OCI-M2 (cell line): Measurements from ENCODE around the gene GMCL1.
"Not testable (repeated sequence)": the region's sequence is repeated elsewhere in the genome, so short reads cannot be mapped to it uniquely, and the experiment has no call there.

Source experiments
- DNase-seq: peaks from one replicate; lab custom pipeline; 2025; ENCODE audit not compliant: unreplicated experiment; lab: John Stamatoyannopoulos, UW

Gene GMCL1

GRCh38 chr2:69805887-69806286 is 23.6 kb upstream of the GMCL1 start:
- no peak for DNase-seq

- no peak for DNase-seq
Observed at GRCh38 chr2:69807821-69808540, 21.5 kb upstream of the GMCL1 start.

- no peak for DNase-seq
Observed at GRCh38 chr2:69810550-69810949, 18.9 kb upstream of the GMCL1 start.

GRCh38 chr2:69811018-69811417 is 18.4 kb upstream of the GMCL1 start:
- DNase-seq = no peak

GRCh38 chr2:69811591-69811990 is 17.9 kb upstream of the GMCL1 start:
- no peak for DNase-seq

GRCh38 chr2:69815717-69816116 is 13.7 kb upstream of the GMCL1 start:
- no peak for DNase-seq

- DNase-seq = peak; percentile 45
Observed at GRCh38 chr2:69816923-69817542, 12.4 kb upstream of the GMCL1 start.

GRCh38 chr2:69817729-69818501 is 11.5 kb upstream of the GMCL1 start:
- DNase-seq = peak; percentile 37

- DNase-seq = no peak
Observed at GRCh38 chr2:69827796-69828540, 1.5 kb upstream of the GMCL1 start.

GRCh38 chr2:69828938-69829255 is 563 bp upstream of the GMCL1 start:
- DNase-seq = no peak

- no peak for DNase-seq
Observed at GRCh38 chr2:69830045-69830905, 815 bp downstream of the GMCL1 start.

- not testable (repeated sequence) for DNase-seq
Observed at GRCh38 chr2:69830906-69831241, 1.4 kb downstream of the GMCL1 start.

GRCh38 chr2:69831354-69831905 is 2.0 kb downstream of the GMCL1 start:
- no peak for DNase-seq

- DNase-seq = no peak
Observed at GRCh38 chr2:69833752-69834151, 4.3 kb downstream of the GMCL1 start.

- no peak for DNase-seq
Observed at GRCh38 chr2:69835666-69836065, 6.2 kb downstream of the GMCL1 start.

- no peak for DNase-seq
Observed at GRCh38 chr2:69836316-69836715, 6.9 kb downstream of the GMCL1 start.

GRCh38 chr2:69837533-69837932 is 8.1 kb downstream of the GMCL1 start:
- no peak for DNase-seq

GRCh38 chr2:69843993-69844392 is 14.5 kb downstream of the GMCL1 start:
- DNase-seq = no peak

GRCh38 chr2:69844560-69844959 is 15.1 kb downstream of the GMCL1 start:
- no peak for DNase-seq
